ENCODE results near the gene LSM14A. TPM values are rescaled to one million over a fixed set of nuclear protein-coding genes. Genes with fewer than 3 reads are reported as not detected.

LSM14A gene
- total and polyA plus RNA-seq, 9 of the 15 experiments (the other 6 are each of a cell fraction or from before 2014, with no cell fraction given) = 19.5 to 150 (median 95.1) TPM

GRCh38 chr19:34224996-34225658 is 52.8 kb downstream of the LSM14A start (continued):
- TF ChIP-seq TCF7 (IDR thresholded peaks at IDR 0.05; ENCODE audit: borderline replicate concordance) (no peak), ZBTB9 (CRISPR knock-in tag; IDR thresholded peaks at IDR 0.05) (no peak), FOSL1 (tag; conservative IDR thresholded peaks at IDR 0.05) (peak; percentile 74), LEF1 (IDR thresholded peaks at IDR 0.05) (no peak), EZH2 (IDR thresholded peaks at IDR 0.05; ENCODE audit: borderline replicate concordance, low read depth, low read length) (no peak), ZNF124 (CRISPR knock-in tag; IDR thresholded peaks at IDR 0.05) (no peak), ZNF217 (CRISPR knock-in tag; IDR thresholded peaks at IDR 0.05) (no peak), GTF2F1 (IDR thresholded peaks at IDR 0.05; ENCODE audit: low read depth, low read length) (no peak), SIN3A (IDR thresholded peaks at IDR 0.05; ENCODE audit: borderline replicate concordance in 2 of 2, control insufficient read depth in 1 of 2, low read depth in 2 of 2, low read length in 2 of 2) (no peak), KDM1A (IDR thresholded peaks at IDR 0.05) (no peak), FOXP4 (CRISPR knock-in tag; IDR thresholded peaks at IDR 0.05; ENCODE audit: borderline replicate concordance) (no peak), MTA3 (IDR thresholded peaks at IDR 0.05; ENCODE audit: borderline replicate concordance) (no peak), ZNF592 (IDR thresholded peaks at IDR 0.05) (no peak), FOXA1 (IDR thresholded peaks at IDR 0.05; ENCODE audit: borderline replicate concordance) (no peak), CBX8 (IDR thresholded peaks at IDR 0.05; ENCODE audit: borderline replicate concordance, extremely low read depth, low read depth, low read length, poor library complexity, severe bottlenecking) (no peak), ZNF395 (CRISPR knock-in tag; IDR thresholded peaks at IDR 0.05) (no peak), ZNF431 (CRISPR knock-in tag; IDR thresholded peaks at IDR 0.05) (no peak), ZNF76 (CRISPR knock-in tag; IDR thresholded peaks at IDR 0.05; ENCODE audit: borderline replicate concordance) (no peak), ZNF696 (CRISPR knock-in tag; conservative IDR thresholded peaks at IDR 0.05) (no peak)

Data from K562 (cell line).